ENCODE measurements around the gene DOK5. TPM values are rescaled to one million over a fixed set of nuclear protein-coding genes. Genes with fewer than 3 reads are reported as not detected.

Gene DOK5
- total RNA-seq, 1 donor from 2014 or later: not detected

GRCh38 chr20:54625497-54625896 lies 150.1 kb downstream of the DOK5 start:
- TF ChIP-seq CTCF (IDR thresholded peaks at IDR 0.05): no peak
- Histone ChIP-seq H3K27me3 (no peaks in the 10 kb centered on the region), H3K9me3 (no peaks in the 10 kb centered on the region), H3K27ac (no peak overlapping the region), H3K4me1 (no peaks in the 10 kb centered on the region), H3K36me3 (no peaks in the 10 kb centered on the region), H3K4me3 (no peak overlapping the region)
- no peak for DNase-seq (ENCODE audit: low spot score in 2 of 2)
- intact Hi-C loops (cut with DNase I): no loop called here

- no peak for DNase-seq (ENCODE audit: low spot score in 2 of 2)
- Histone ChIP-seq H3K27ac (no peak overlapping the region), H3K4me3 (no peak overlapping the region), H3K9me3 (no peaks in the 10 kb centered on the region), H3K4me1 (no peaks in the 10 kb centered on the region), H3K27me3 (no peaks in the 10 kb centered on the region), H3K36me3 (no peaks in the 10 kb centered on the region)
- TF ChIP-seq CTCF (IDR thresholded peaks at IDR 0.05): no peak
- intact Hi-C loops (cut with DNase I): no loop called here
Observed at GRCh38 chr20:54626126-54626525, 150.7 kb downstream of the DOK5 start.

GRCh38 chr20:54629632-54630031 lies 154.2 kb downstream of the DOK5 start:
- Histone ChIP-seq H3K4me1 (no peaks in the 10 kb centered on the region), H3K9me3 (no peaks in the 10 kb centered on the region), H3K36me3 (no peaks in the 10 kb centered on the region), H3K27ac (no peak overlapping the region), H3K27me3 (no peaks in the 10 kb centered on the region), H3K4me3 (no peak overlapping the region)
- DNase-seq (ENCODE audit: low spot score in 2 of 2): no peak
- intact Hi-C loops (cut with DNase I): no loop called here
- no peak for TF ChIP-seq CTCF (IDR thresholded peaks at IDR 0.05)

GRCh38 chr20:54630582-54630981 lies 155.2 kb downstream of the DOK5 start:
- no peak overlapping the region for H3K27ac ChIP-seq
- no peak for TF ChIP-seq CTCF (IDR thresholded peaks at IDR 0.05)
- no peaks in the 10 kb centered on the region for H3K36me3 ChIP-seq
- H3K4me3 ChIP-seq: no peak overlapping the region
- no peaks in the 10 kb centered on the region for H3K4me1 ChIP-seq
- intact Hi-C loops (cut with DNase I): no loop called here
- no peak for DNase-seq (ENCODE audit: low spot score in 2 of 2)
- H3K27me3 ChIP-seq: no peaks in the 10 kb centered on the region
- no peaks in the 10 kb centered on the region for H3K9me3 ChIP-seq

- Histone ChIP-seq H3K4me3 (no peak overlapping the region), H3K27ac (no peak overlapping the region), H3K27me3 (no peaks in the 10 kb centered on the region), H3K4me1 (no peaks in the 10 kb centered on the region), H3K9me3 (no peaks in the 10 kb centered on the region), H3K36me3 (no peaks in the 10 kb centered on the region)
- DNase-seq (ENCODE audit: low spot score in 2 of 2): no peak
- no peak for TF ChIP-seq CTCF (IDR thresholded peaks at IDR 0.05)
- intact Hi-C loops (cut with DNase I): no loop called here
Observed at GRCh38 chr20:54631059-54631458, 155.7 kb downstream of the DOK5 start.
